Esophagus squamous epithelium (tissue), 5 donors: Measurements from ENCODE around the gene TSKU. TPM values are rescaled to one million over a fixed set of nuclear protein-coding genes. Genes with fewer than 3 reads are reported as not detected.

Experiments
- DNase-seq: peaks from one replicate; lab custom pipeline; 2025; lab: John Stamatoyannopoulos, UW
- H3K27ac ChIP-seq, 4 donors: fragments of 200-600 bp; sonication (generic); one replicate each; pipeline ENCODE4 v1.5.1; 2016 to 2019; ENCODE audit warnings: mild to moderate bottlenecking in 1 of 4
- H3K27me3 ChIP-seq, 4 donors: fragments of 200-600 bp; sonication (generic); 1 replicate in 3 of 4; 2 replicates in 1 of 4; pipeline versions ENCODE4 v1.5.1 to v1.6.0; 2017 to 2021; ENCODE audit warnings: antibody characterized with exemption in 1 of 4
- H3K36me3 ChIP-seq, 3 donors: fragments of 200-600 bp; sonication (generic); one replicate each; pipeline ENCODE4 v1.5.1; 2016 to 2019
- H3K4me1 ChIP-seq, 3 donors: fragments of 200-600 bp; sonication (generic); one replicate each; pipeline ENCODE4 v1.5.1; 2017 to 2019
- H3K4me3 ChIP-seq, 4 donors: fragments of 200-600 bp; sonication (generic); 1 replicate in 3 of 4; 2 replicates in 1 of 4; pipeline ENCODE4 v1.5.1; 2016 to 2019; ENCODE audit warnings: mild to moderate bottlenecking in 2 of 4, moderate library complexity in 1 of 4
- H3K9me3 ChIP-seq, 3 donors: fragments of 200-600 bp; sonication (generic); one replicate each; pipeline ENCODE4 v1.5.1; 2016 to 2019
- POLR2A ChIP-seq, 4 donors: fragments of 450-650 bp; IDR thresholded peaks; one replicate each; pipeline ENCODE4 v1.6.1; 2017; ENCODE audit warnings: antibody characterized with exemption in 4 of 4, mild to moderate bottlenecking in 4 of 4, moderate library complexity in 3 of 4
- WGBS, 2 donors: methylation state at CpG; one replicate each; pipeline ENCODE4 v1.1.5; 2018; 5-methylcytosine and 5-hydroxymethylcytosine counted together
- intact Hi-C: fragments of 100-400 bp; cut with DNase I; formaldehyde crosslinking; loops from one replicate; pipeline ENCODE4 v1.15.0; 2022
- total RNA-seq, 4 donors: library from RNA; depleted of rRNA; stranded (reverse); fragments of >200 nt; gene quantifications; one replicate each; pipeline ENCODE4 v1.1.0, GENCODE V29; 2016
- TF ChIP-seq, protein P1 (sequence below), 6 experiments: fragments of 450-650 bp in 4 of 6; fragments of 200-600 bp in 2 of 6; sonication (generic) in 2 of 6; IDR thresholded peaks; one replicate each; pipeline ENCODE4 v1.5.1; 2016 to 2019; ENCODE audit warnings: antibody characterized with exemption in 6 of 6, mild to moderate bottlenecking in 4 of 6, moderate library complexity in 4 of 6
- donor health status: DM: yes; HTN: yes; CAD: no.

Gene TSKU
- total RNA-seq, 4 donors from 2014 or later: 51.4 to 95.9 (median 88.4) TPM

DNA sequence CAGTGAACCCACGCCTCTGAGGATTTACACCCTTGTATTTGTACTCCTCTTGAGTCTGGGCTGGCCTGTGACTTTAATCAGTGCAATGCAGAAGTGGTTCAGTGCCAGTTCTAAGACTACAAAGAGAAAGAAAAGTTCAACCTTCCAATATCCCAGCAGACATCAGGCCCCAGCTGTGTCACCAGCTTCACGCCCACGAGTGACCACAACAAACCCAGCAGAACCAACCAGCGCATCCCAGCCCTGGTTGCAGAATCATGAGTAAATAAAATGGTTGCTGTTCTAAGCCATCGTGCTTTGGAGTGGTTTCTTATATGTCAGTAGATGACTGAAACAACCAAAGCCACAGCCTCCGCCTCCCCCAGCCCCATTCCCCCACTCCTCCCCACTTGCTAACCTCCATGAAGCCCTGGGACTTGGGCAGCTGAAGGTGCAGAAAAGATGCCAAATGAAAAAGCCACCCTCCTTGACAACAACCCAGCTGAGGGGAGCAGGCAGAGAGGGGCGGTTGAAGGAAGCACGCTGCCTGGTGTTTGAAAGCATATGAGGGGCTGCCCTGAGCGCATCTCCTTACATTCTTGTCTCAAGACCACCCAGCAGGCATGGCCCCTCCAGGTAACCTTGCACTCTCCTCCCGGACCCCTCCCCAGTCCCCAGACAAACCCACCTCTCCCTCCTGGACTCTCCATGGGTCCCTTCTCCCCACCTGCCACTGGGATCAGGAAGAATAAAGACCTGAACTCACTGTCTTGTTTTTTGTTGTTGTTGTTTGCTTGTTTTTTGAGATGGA is 20.9 kb downstream of the TSKU start:
- no peak overlapping the region for H3K4me3 ChIP-seq
- TF ChIP-seq POLR2A (IDR thresholded peaks at IDR 0.05): no peak
- TF ChIP-seq, protein P1, sequence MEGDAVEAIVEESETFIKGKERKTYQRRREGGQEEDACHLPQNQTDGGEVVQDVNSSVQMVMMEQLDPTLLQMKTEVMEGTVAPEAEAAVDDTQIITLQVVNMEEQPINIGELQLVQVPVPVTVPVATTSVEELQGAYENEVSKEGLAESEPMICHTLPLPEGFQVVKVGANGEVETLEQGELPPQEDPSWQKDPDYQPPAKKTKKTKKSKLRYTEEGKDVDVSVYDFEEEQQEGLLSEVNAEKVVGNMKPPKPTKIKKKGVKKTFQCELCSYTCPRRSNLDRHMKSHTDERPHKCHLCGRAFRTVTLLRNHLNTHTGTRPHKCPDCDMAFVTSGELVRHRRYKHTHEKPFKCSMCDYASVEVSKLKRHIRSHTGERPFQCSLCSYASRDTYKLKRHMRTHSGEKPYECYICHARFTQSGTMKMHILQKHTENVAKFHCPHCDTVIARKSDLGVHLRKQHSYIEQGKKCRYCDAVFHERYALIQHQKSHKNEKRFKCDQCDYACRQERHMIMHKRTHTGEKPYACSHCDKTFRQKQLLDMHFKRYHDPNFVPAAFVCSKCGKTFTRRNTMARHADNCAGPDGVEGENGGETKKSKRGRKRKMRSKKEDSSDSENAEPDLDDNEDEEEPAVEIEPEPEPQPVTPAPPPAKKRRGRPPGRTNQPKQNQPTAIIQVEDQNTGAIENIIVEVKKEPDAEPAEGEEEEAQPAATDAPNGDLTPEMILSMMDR (IDR thresholded peaks at IDR 0.05): no peak
- WGBS, 2 donors: 76 to 87% methylated on average over 5 to 10 of the region's 10 CpGs
- H3K36me3 ChIP-seq: no peaks in the 10 kb centered on the region
- peaks cover 22 to 89% (median 45%) of the 10 kb centered on the region in 3 donors for H3K4me1 ChIP-seq
- DNase-seq: no peak
- H3K27me3 ChIP-seq: no peaks in the 10 kb centered on the region
- peak overlapping the region in 1 of 4 donors; percentile 36 for H3K27ac ChIP-seq
- intact Hi-C loops: no loop called here
- no peaks in the 10 kb centered on the region for H3K9me3 ChIP-seq

GRCh38 chr11:76805206-76805913 is 22.2 kb downstream of the TSKU start:
- peak overlapping the region in 3 of 4 donors; percentile 30 to 38 (median 33) for H3K27ac ChIP-seq
- intact Hi-C loops: loop anchor here (5.0 kb wide), 1 partner anchor 112 kb away; no protein-coding TSS in a partner anchor
- H3K27me3 ChIP-seq: no peaks in the 10 kb centered on the region
- TF ChIP-seq, protein P1 (IDR thresholded peaks at IDR 0.05): no peak
- no peak for TF ChIP-seq POLR2A (IDR thresholded peaks at IDR 0.05)
- no peaks in the 10 kb centered on the region for H3K36me3 ChIP-seq
- H3K4me3 ChIP-seq: no peak overlapping the region
- H3K4me1 ChIP-seq: peaks cover 17 to 79% (median 37%) of the 10 kb centered on the region in 3 donors
- DNase-seq: no peak
- 31 to 41% methylated on average over 8 of the region's 8 CpGs for WGBS, 2 donors
- H3K9me3 ChIP-seq: no peaks in the 10 kb centered on the region

GRCh38 chr11:76806131-76806530 is 23.0 kb downstream of the TSKU start:
- TF ChIP-seq, protein P1 (IDR thresholded peaks at IDR 0.05): no peak
- TF ChIP-seq POLR2A (IDR thresholded peaks at IDR 0.05): no peak
- H3K9me3 ChIP-seq: no peaks in the 10 kb centered on the region
- no peaks in the 10 kb centered on the region for H3K36me3 ChIP-seq
- peaks cover 17 to 76% (median 37%) of the 10 kb centered on the region in 3 donors for H3K4me1 ChIP-seq
- H3K27ac ChIP-seq: peak overlapping the region in 2 of 4 donors; percentile 30 to 33
- WGBS, 2 donors: 59 to 61% methylated on average over 6 of the region's 7 CpGs
- no peak overlapping the region for H3K4me3 ChIP-seq
- intact Hi-C loops: loop anchor here (5.0 kb wide), 1 partner anchor 111 kb away; no protein-coding TSS in a partner anchor
- no peaks in the 10 kb centered on the region for H3K27me3 ChIP-seq
- DNase-seq: no peak

DNA sequence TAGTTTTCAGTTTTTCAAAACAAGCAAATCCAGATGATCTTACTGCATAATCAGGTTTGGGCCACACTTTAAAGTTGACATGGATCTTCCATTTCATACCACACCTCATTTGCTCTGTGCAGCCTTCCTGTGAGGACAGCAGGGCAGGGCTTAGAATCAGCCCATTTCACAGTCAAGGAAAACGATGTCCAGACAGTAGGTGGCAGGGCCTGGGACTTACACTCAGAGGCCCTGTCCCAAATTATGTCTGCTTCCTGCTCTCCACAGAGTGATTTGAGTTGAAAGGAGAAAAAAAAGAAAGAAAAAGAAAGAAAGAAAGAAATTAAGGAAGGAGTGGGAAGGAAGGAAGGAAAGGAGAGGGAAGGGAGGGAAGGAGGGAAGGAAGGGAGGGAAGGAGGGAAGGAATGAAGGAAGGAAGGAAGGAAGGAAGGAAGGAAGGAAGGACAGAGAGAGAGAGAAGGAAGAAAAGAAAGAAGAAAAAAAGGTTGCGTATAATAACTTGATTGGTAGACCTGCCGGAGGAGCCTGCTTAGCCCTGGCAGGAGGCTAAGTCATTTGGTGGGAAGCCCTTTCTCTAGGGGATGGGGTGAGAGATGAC is 23.6 kb downstream of the TSKU start:
- H3K27ac ChIP-seq: peak overlapping the region in 1 of 4 donors; percentile 33
- TF ChIP-seq POLR2A (IDR thresholded peaks at IDR 0.05): no peak
- TF ChIP-seq, protein P1 (IDR thresholded peaks at IDR 0.05): no peak
- H3K4me3 ChIP-seq: no peak overlapping the region
- no peak for DNase-seq
- H3K27me3 ChIP-seq: no peaks in the 10 kb centered on the region
- WGBS, 2 donors: 50 to 58% methylated on average over 3 of the region's 3 CpGs
- peaks cover 17 to 70% (median 33%) of the 10 kb centered on the region in 3 donors for H3K4me1 ChIP-seq
- intact Hi-C loops: loop anchor here (5.0 kb wide), 1 partner anchor 111 kb away; no protein-coding TSS in a partner anchor
- H3K36me3 ChIP-seq: no peaks in the 10 kb centered on the region
- H3K9me3 ChIP-seq: no peaks in the 10 kb centered on the region
